Astrocyte (in vitro differentiated cells and primary cell): ENCODE data around the gene SND1.

Experiments
- EZH2 ChIP-seq: IDR thresholded peaks from 2 replicates; pipeline ENCODE4 v1.6.1; 2012; ENCODE audit warnings: mild to moderate bottlenecking, low read length, inconsistent platforms; ENCODE audit not compliant: insufficient read depth
- TF ChIP-seq, protein P1 (sequence below): IDR thresholded peaks from 2 replicates; pipeline ENCODE4 v1.5.1; 2011; ENCODE audit warnings: low read depth, mild to moderate bottlenecking, inconsistent platforms, low read length, moderate library complexity; ENCODE audit not compliant: insufficient read depth

DNA sequence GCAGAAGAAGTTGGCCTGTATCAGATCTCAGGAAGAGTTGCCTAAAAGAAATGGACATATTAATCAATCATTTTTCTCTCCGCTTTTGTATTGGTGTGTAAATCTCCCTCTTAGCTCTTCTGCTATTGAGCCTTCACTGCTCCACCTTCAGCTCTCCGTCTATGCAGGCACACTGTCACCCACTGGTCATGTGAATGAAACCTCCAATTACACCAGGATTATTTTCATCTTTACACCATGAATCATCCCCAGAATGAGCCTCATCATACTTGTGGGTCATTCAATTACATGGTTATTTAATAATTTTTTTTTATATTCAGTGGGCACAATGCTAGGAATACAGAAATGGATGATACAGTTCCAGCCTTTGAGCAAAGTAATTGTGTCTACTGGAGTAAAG is 286.6 kb downstream of the SND1 start:
- TF ChIP-seq, protein P1, sequence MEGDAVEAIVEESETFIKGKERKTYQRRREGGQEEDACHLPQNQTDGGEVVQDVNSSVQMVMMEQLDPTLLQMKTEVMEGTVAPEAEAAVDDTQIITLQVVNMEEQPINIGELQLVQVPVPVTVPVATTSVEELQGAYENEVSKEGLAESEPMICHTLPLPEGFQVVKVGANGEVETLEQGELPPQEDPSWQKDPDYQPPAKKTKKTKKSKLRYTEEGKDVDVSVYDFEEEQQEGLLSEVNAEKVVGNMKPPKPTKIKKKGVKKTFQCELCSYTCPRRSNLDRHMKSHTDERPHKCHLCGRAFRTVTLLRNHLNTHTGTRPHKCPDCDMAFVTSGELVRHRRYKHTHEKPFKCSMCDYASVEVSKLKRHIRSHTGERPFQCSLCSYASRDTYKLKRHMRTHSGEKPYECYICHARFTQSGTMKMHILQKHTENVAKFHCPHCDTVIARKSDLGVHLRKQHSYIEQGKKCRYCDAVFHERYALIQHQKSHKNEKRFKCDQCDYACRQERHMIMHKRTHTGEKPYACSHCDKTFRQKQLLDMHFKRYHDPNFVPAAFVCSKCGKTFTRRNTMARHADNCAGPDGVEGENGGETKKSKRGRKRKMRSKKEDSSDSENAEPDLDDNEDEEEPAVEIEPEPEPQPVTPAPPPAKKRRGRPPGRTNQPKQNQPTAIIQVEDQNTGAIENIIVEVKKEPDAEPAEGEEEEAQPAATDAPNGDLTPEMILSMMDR: no peak
- TF ChIP-seq EZH2: no peak
